ENCODE measurements around the gene CHMP4B. TPM values are rescaled to one million over a fixed set of nuclear protein-coding genes. Genes with fewer than 3 reads are reported as not detected.

CHMP4B gene
- total RNA-seq, 1 donor from 2014 or later: 137 TPM

- Mint-ChIP-seq H3K4me3 (ENCODE audit: low read depth) (no peak overlapping the region), H3K27me3 (peaks cover 6% of the 10 kb centered on the region), H3K4me1 (ENCODE audit: low read depth) (no peaks in the 10 kb centered on the region), H3K9me3 (ENCODE audit: low read depth) (no peaks in the 10 kb centered on the region), H3K27ac (peak overlapping the region; percentile 50), H3K36me3 (ENCODE audit: insufficient read depth) (no peaks in the 10 kb centered on the region)
- DNase-seq (ENCODE audit: low spot score, unreplicated experiment): no peak
- no peak for TF ChIP-seq CTCF (IDR thresholded peaks at IDR 0.05; ENCODE audit: unreplicated experiment)
Measured at GRCh38 chr20:33866398-33867100, 55.4 kb downstream of the CHMP4B start.

- DNase-seq (ENCODE audit: low spot score, unreplicated experiment): no peak
- no peaks in the 10 kb centered on the region for H3K9me3 Mint-ChIP-seq (ENCODE audit: low read depth)
- no peaks in the 10 kb centered on the region for H3K4me1 Mint-ChIP-seq (ENCODE audit: low read depth)
- no peaks in the 10 kb centered on the region for H3K36me3 Mint-ChIP-seq (ENCODE audit: insufficient read depth)
- H3K27ac Mint-ChIP-seq: no peak overlapping the region
- no peak for TF ChIP-seq CTCF (IDR thresholded peaks at IDR 0.05; ENCODE audit: unreplicated experiment)
- peaks cover 6% of the 10 kb centered on the region for H3K27me3 Mint-ChIP-seq
- no peak overlapping the region for H3K4me3 Mint-ChIP-seq (ENCODE audit: low read depth)
Measured at GRCh38 chr20:33868042-33868441, 56.9 kb downstream of the CHMP4B start.

GRCh38 chr20:33868595-33868994, 57.4 kb downstream of the CHMP4B start:
- Mint-ChIP-seq H3K27me3 (peaks cover 10% of the 10 kb centered on the region), H3K4me3 (ENCODE audit: low read depth) (no peak overlapping the region), H3K27ac (no peak overlapping the region), H3K36me3 (ENCODE audit: insufficient read depth) (no peaks in the 10 kb centered on the region), H3K4me1 (ENCODE audit: low read depth) (no peaks in the 10 kb centered on the region), H3K9me3 (ENCODE audit: low read depth) (no peaks in the 10 kb centered on the region)
- no peak for DNase-seq (ENCODE audit: low spot score, unreplicated experiment)
- TF ChIP-seq CTCF (IDR thresholded peaks at IDR 0.05; ENCODE audit: unreplicated experiment): no peak

GRCh38 chr20:33869283-33869682, 58.1 kb downstream of the CHMP4B start:
- H3K36me3 Mint-ChIP-seq (ENCODE audit: insufficient read depth): no peaks in the 10 kb centered on the region
- no peaks in the 10 kb centered on the region for H3K9me3 Mint-ChIP-seq (ENCODE audit: low read depth)
- TF ChIP-seq CTCF (IDR thresholded peaks at IDR 0.05; ENCODE audit: unreplicated experiment): no peak
- no peaks in the 10 kb centered on the region for H3K4me1 Mint-ChIP-seq (ENCODE audit: low read depth)
- no peak for DNase-seq (ENCODE audit: low spot score, unreplicated experiment)
- no peak overlapping the region for H3K27ac Mint-ChIP-seq
- no peak overlapping the region for H3K4me3 Mint-ChIP-seq (ENCODE audit: low read depth)
- peaks cover 13% of the 10 kb centered on the region for H3K27me3 Mint-ChIP-seq

- Mint-ChIP-seq H3K27me3 (peaks cover 14% of the 10 kb centered on the region), H3K4me1 (ENCODE audit: low read depth) (no peaks in the 10 kb centered on the region), H3K36me3 (ENCODE audit: insufficient read depth) (no peaks in the 10 kb centered on the region), H3K9me3 (ENCODE audit: low read depth) (no peaks in the 10 kb centered on the region), H3K27ac (no peak overlapping the region), H3K4me3 (ENCODE audit: low read depth) (no peak overlapping the region)
- TF ChIP-seq CTCF (IDR thresholded peaks at IDR 0.05; ENCODE audit: unreplicated experiment): no peak
- no peak for DNase-seq (ENCODE audit: low spot score, unreplicated experiment)
Measured at GRCh38 chr20:33871362-33871761, 60.2 kb downstream of the CHMP4B start.
